Measurements from ENCODE around the gene DTD1.
"Not testable (repeated sequence)": the region's sequence is repeated elsewhere in the genome, so short reads cannot be mapped to it uniquely, and the experiment has no call there.

Gene DTD1

DNA sequence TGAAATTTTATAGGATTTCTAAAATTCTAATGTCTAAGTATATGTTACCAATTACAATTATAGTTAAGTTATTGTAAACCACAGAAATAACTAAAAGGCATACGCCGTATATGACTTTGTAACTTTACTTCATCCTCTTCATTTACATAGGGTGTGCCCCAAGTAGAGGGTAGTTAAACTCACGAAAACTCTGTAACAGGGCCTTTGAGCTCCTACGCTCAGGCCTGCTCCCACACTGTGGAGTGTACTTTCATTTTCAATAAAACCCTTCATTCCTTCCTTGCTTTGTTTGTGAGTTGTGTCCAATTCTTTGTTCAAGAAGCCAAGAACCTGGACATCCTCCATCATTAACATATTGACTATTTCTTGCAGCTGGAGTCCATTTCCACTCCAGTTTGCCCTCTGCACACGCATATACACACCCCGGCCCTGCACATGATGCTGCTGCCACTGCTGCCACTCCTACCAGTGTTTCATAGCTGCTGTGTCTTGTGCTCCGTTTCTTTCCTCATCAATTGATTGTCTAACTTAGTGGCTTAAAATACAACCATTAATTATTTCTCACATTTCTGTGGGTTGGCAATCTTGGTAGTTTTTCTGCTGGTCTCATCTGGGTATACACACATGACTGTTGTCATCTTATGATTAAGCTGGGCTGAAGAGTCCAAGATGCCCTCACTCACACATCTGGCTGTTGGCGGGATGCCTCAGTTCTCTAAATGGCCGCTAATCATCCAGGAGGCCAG lies 192.7 kb downstream of the DTD1 start:
- H2AFZ ChIP-seq (ENCODE audit: low read depth, low read length), result no peak overlapping the region
- H3K27ac ChIP-seq (ENCODE audit: low read length), result no peak overlapping the region
- H3K4me3 ChIP-seq (ENCODE audit: low read depth in 1 of 2, low read length in 2 of 2), result no peak overlapping the region
- no peak overlapping the region for H3K9ac ChIP-seq (ENCODE audit: low read depth, low read length)
- no peaks in the 10 kb centered on the region for H3K9me3 ChIP-seq (ENCODE audit: insufficient read depth, low read length, severe bottlenecking)
- peaks cover 6% of the 10 kb centered on the region for H3K27me3 ChIP-seq (ENCODE audit: insufficient read depth, low read length, poor library complexity)
- ATAC-seq (ENCODE audit: insufficient read depth, low read depth) (no peak), DNase-seq (no peak)
- no peak overlapping the region for H3K4me2 ChIP-seq (ENCODE audit: insufficient read depth, low read length)
- H3K36me3 ChIP-seq (ENCODE audit: insufficient read depth, low read length), result no peaks in the 10 kb centered on the region
- H3K4me1 ChIP-seq (ENCODE audit: insufficient read depth, low read length), result no peaks in the 10 kb centered on the region
- TF ChIP-seq, protein P1, sequence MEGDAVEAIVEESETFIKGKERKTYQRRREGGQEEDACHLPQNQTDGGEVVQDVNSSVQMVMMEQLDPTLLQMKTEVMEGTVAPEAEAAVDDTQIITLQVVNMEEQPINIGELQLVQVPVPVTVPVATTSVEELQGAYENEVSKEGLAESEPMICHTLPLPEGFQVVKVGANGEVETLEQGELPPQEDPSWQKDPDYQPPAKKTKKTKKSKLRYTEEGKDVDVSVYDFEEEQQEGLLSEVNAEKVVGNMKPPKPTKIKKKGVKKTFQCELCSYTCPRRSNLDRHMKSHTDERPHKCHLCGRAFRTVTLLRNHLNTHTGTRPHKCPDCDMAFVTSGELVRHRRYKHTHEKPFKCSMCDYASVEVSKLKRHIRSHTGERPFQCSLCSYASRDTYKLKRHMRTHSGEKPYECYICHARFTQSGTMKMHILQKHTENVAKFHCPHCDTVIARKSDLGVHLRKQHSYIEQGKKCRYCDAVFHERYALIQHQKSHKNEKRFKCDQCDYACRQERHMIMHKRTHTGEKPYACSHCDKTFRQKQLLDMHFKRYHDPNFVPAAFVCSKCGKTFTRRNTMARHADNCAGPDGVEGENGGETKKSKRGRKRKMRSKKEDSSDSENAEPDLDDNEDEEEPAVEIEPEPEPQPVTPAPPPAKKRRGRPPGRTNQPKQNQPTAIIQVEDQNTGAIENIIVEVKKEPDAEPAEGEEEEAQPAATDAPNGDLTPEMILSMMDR (IDR thresholded peaks at IDR 0.05; ENCODE audit: borderline replicate concordance, extremely low read depth, low read length, poor library complexity, severe bottlenecking), result no peak
- no peaks in the 10 kb centered on the region for H3K79me2 ChIP-seq (ENCODE audit: insufficient read depth, low read length)
- H4K20me1 ChIP-seq (ENCODE audit: insufficient read depth, low read length), result no peaks in the 10 kb centered on the region

DNA sequence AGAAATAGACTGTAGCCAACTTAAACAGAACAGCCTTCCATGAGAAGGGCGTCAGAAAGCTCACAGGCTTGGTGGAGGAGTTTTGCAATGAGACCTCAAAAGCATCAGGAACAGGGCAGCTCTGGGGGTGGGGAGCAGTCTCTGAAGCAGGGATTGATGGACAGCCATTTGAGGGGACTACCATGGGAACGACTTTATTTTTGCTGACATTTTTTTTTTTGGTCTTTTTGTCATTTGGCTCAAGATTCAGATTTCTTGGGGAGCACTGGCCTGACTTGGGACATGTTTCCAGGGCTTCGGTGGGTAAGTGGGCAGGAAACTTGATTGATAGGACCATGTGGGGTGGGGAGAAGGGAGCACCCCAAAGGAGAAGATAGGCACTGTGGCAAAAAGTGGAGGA lies 193.7 kb downstream of the DTD1 start:
- Histone ChIP-seq H2AFZ (ENCODE audit: low read depth, low read length) (no peak overlapping the region), H4K20me1 (ENCODE audit: insufficient read depth, low read length) (no peaks in the 10 kb centered on the region), H3K36me3 (ENCODE audit: insufficient read depth, low read length) (no peaks in the 10 kb centered on the region), H3K27me3 (ENCODE audit: insufficient read depth, low read length, poor library complexity) (peaks cover 6% of the 10 kb centered on the region), H3K27ac (ENCODE audit: low read length) (no peak overlapping the region), H3K9ac (ENCODE audit: low read depth, low read length) (no peak overlapping the region), H3K79me2 (ENCODE audit: insufficient read depth, low read length) (no peaks in the 10 kb centered on the region), H3K9me3 (ENCODE audit: insufficient read depth, low read length, severe bottlenecking) (no peaks in the 10 kb centered on the region), H3K4me2 (ENCODE audit: insufficient read depth, low read length) (no peak overlapping the region), H3K4me3 (ENCODE audit: low read depth in 1 of 2, low read length in 2 of 2) (no peak overlapping the region), H3K4me1 (ENCODE audit: insufficient read depth, low read length) (no peaks in the 10 kb centered on the region)
- no peak for TF ChIP-seq EZH2 (IDR thresholded peaks at IDR 0.05; ENCODE audit: borderline replicate concordance, low read depth, low read length, severe bottlenecking)
- TF ChIP-seq, protein P1 (IDR thresholded peaks at IDR 0.05; ENCODE audit: borderline replicate concordance, extremely low read depth, low read length, poor library complexity, severe bottlenecking), result no peak
- DNase-seq (no peak), ATAC-seq (ENCODE audit: insufficient read depth, low read depth) (no peak)

DNA sequence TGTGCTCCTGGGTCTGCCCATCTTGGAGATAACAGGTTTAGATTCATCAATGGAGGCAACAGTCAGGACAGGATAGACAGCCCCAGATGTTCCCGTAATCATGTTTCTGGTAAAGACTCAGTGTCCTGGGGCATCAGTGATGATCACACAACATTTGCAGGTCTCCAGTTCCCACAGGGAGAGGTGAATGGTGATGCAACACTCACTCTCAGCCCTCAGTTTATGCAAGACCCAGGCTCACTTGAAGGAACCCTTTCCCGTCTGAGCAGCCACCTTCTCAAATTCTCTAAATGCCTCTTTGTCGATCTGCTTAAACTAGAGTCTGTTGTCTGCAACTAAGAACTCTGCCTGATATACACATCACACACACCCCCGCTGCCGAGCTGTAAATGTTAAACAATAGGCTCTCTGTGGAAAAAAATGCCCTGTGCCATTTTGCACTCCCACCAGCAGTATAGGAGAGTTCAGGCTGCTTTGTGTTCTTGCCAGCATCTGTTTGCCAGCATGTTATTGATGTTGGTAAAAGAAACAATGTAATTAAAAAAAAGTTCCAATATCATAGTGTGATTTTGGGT lies 195.6 kb downstream of the DTD1 start:
- no peaks in the 10 kb centered on the region for H3K36me3 ChIP-seq (ENCODE audit: insufficient read depth, low read length)
- no peaks in the 10 kb centered on the region for H4K20me1 ChIP-seq (ENCODE audit: insufficient read depth, low read length)
- no peaks in the 10 kb centered on the region for H3K4me1 ChIP-seq (ENCODE audit: insufficient read depth, low read length)
- no peak overlapping the region for H3K27ac ChIP-seq (ENCODE audit: low read length)
- no peak for TF ChIP-seq EZH2 (IDR thresholded peaks at IDR 0.05; ENCODE audit: borderline replicate concordance, low read depth, low read length, severe bottlenecking)
- TF ChIP-seq, protein P1 (IDR thresholded peaks at IDR 0.05; ENCODE audit: borderline replicate concordance, extremely low read depth, low read length, poor library complexity, severe bottlenecking), result no peak
- H3K79me2 ChIP-seq (ENCODE audit: insufficient read depth, low read length), result no peaks in the 10 kb centered on the region
- H2AFZ ChIP-seq (ENCODE audit: low read depth, low read length), result no peak overlapping the region
- DNase-seq (no peak), ATAC-seq (ENCODE audit: insufficient read depth, low read depth) (no peak)
- H3K4me3 ChIP-seq (ENCODE audit: low read depth in 1 of 2, low read length in 2 of 2), result no peak overlapping the region
- H3K4me2 ChIP-seq (ENCODE audit: insufficient read depth, low read length), result no peak overlapping the region
- no peak overlapping the region for H3K9ac ChIP-seq (ENCODE audit: low read depth, low read length)
- H3K9me3 ChIP-seq (ENCODE audit: insufficient read depth, low read length, severe bottlenecking), result no peaks in the 10 kb centered on the region
- peaks cover 6% of the 10 kb centered on the region for H3K27me3 ChIP-seq (ENCODE audit: insufficient read depth, low read length, poor library complexity)

DNA sequence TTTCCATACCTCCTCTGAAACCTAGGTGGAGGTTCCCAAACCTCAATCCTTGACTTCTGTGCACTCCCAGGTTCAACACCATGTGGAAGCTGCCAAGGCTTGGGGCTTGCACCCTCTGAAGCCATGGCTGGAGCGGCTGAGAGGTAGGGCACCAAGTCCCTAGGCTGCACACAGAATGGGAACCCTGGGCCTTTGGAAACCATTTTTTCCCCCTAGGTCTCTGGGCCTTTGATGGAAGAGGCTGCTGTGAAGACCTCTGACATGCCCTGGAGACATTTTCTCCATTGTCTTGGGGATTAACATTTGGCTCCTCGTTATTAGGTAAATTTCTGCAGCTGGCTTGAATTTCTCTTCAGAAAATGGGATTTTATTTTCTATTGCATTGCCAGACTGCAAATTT lies 199.2 kb downstream of the DTD1 start:
- H3K27ac ChIP-seq (ENCODE audit: low read length); DNase-seq; H3K9ac ChIP-seq (ENCODE audit: low read depth, low read length); H4K20me1 ChIP-seq (ENCODE audit: insufficient read depth, low read length); ATAC-seq (ENCODE audit: insufficient read depth, low read depth); H3K4me1 ChIP-seq (ENCODE audit: insufficient read depth, low read length); H3K36me3 ChIP-seq (ENCODE audit: insufficient read depth, low read length); H3K9me3 ChIP-seq (ENCODE audit: insufficient read depth, low read length, severe bottlenecking); H3K4me2 ChIP-seq (ENCODE audit: insufficient read depth, low read length); H2AFZ ChIP-seq (ENCODE audit: low read depth, low read length); H3K4me3 ChIP-seq (ENCODE audit: low read depth in 1 of 2, low read length in 2 of 2); H3K79me2 ChIP-seq (ENCODE audit: insufficient read depth, low read length); H3K27me3 ChIP-seq (ENCODE audit: insufficient read depth, low read length, poor library complexity): not testable (repeated sequence)
